SK-N-SH (cell line): ENCODE measurements around the gene CPS1.

Experiments used
- GATA2 ChIP-seq: sonication (generic); formaldehyde crosslinking; IDR thresholded peaks from 2 replicates; pipeline ENCODE4 v1.5.0; 2020; ENCODE audit warnings: mild to moderate bottlenecking, missing genetic modification reagents
- IRF3 ChIP-seq: fragments of 150-350 bp; IDR thresholded peaks from 2 replicates; pipeline ENCODE4 v1.6.1; 2016; ENCODE audit warnings: mild to moderate bottlenecking, low read depth, low read length
- RFX5 ChIP-seq: IDR thresholded peaks from 2 replicates; pipeline ENCODE4 v1.6.1; 2012; ENCODE audit warnings: mild to moderate bottlenecking, improper control_type of control experiment, low read length
- TF ChIP-seq, protein P1 (sequence below): fragments of 200-600 bp; sonication (generic); IDR thresholded peaks from 2 replicates; pipeline ENCODE4 v1.6.1; 2017; ENCODE audit warnings: antibody characterized with exemption, mild to moderate bottlenecking, moderate library complexity

DNA sequence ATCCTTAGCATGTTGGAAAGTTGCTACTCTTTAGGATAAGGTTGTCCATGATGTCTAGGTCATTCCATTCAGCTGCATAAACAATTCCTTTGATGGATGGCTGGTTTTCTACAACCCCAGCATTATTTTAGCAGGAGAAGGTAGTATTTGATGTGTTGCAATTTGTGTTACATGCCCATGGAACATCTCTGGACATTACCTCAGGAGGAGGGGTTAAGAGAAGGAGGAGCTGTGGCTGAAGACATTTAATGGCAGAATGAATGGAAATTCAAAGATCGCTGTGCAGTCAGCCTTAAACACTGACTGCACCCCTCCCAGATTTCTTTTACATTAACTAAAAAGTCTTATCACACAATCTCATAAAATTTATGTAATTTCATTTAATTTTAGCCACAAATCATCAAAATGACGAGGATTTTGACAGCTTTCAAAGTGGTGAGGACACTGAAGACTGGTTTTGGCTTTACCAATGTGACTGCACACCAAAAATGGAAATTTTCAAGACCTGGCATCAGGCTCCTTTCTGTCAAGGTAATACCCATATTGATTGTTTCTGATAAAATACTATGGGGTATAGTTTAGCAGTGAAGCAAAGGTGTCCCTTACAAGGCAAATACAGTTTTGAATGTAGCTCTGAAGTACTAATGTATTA lies at the start of gene CPS1:
- TF ChIP-seq RFX5: no peak
- no peak for TF ChIP-seq GATA2 (CRISPR knock-in tag)
- TF ChIP-seq, protein P1, sequence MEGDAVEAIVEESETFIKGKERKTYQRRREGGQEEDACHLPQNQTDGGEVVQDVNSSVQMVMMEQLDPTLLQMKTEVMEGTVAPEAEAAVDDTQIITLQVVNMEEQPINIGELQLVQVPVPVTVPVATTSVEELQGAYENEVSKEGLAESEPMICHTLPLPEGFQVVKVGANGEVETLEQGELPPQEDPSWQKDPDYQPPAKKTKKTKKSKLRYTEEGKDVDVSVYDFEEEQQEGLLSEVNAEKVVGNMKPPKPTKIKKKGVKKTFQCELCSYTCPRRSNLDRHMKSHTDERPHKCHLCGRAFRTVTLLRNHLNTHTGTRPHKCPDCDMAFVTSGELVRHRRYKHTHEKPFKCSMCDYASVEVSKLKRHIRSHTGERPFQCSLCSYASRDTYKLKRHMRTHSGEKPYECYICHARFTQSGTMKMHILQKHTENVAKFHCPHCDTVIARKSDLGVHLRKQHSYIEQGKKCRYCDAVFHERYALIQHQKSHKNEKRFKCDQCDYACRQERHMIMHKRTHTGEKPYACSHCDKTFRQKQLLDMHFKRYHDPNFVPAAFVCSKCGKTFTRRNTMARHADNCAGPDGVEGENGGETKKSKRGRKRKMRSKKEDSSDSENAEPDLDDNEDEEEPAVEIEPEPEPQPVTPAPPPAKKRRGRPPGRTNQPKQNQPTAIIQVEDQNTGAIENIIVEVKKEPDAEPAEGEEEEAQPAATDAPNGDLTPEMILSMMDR: no peak
- TF ChIP-seq IRF3: no peak
